A549 (cell line): ENCODE measurements around the gene SPSB4.

Experiments used
- CTCF ChIP-seq: fragments of >200 bp; sonication (Bioruptor Twin); formaldehyde crosslinking; IDR thresholded peaks from 3 replicates; pipeline ENCODE4 v1.5.1; 2016
- EP300 ChIP-seq, 2 experiments: fragments of >200 bp; sonication (Bioruptor Twin); formaldehyde crosslinking; IDR thresholded peaks; 2 replicates in 1 of 2; 3 replicates in 1 of 2; pipeline ENCODE4 v1.6.1; 2016 to 2017

- TF ChIP-seq CTCF, result no peak
- no peak for TF ChIP-seq EP300 (IDR thresholded peaks at IDR 0.05)
Measured at GRCh38 chr3:141148169-141148568, 97.0 kb downstream of the SPSB4 start.
